AG04450 (cell line): ENCODE results near the gene LRRIQ1. TPM values are rescaled to one million over a fixed set of nuclear protein-coding genes. Genes with fewer than 3 reads are reported as not detected.
A peak's percentile ranks its signal among the peaks of the same experiment; 100 is the strongest.

Experiments used
- CTCF ChIA-PET: fragments of 300-600, 350-600 bp; formaldehyde crosslinking; extraction: SDS; loops from one replicate; lab custom pipeline; 2022; ENCODE audit warnings: antibody characterized with exemption, inconsistent platforms; lab: Charles Lee
- POLR2A ChIA-PET: fragments of 350-600 bp; formaldehyde crosslinking; extraction: SDS; loops from one replicate; lab custom pipeline; 2021; ENCODE audit warnings: antibody characterized with exemption, inconsistent platforms; lab: Yijun Ruan, JAX
- DNase-seq: peaks from one replicate; pipeline ENCODE4 v3.0.0-alpha.2; 2011; ENCODE audit warnings: low read depth, low spot score
- H3K27ac ChIP-seq: one replicate; pipeline ENCODE4 v1.5.1; 2012; ENCODE audit warnings: low read depth, low read length, control low read depth
- H3K27me3 ChIP-seq: one replicate; pipeline ENCODE4 v1.6.0; 2012; ENCODE audit warnings: low read length; ENCODE audit not compliant: control insufficient read depth, insufficient read depth
- H3K4me3 ChIP-seq: 2 replicates; pipeline ENCODE4 v1.5.1; 2011; ENCODE audit warnings: mild to moderate bottlenecking, low read depth, low read length, control low read depth
- H3K9me3 ChIP-seq: 2 replicates; pipeline ENCODE4 v1.5.1; 2012; ENCODE audit warnings: low read length; ENCODE audit not compliant: control insufficient read depth, insufficient read depth
- CTCF ChIP-seq: IDR thresholded peaks from 2 replicates; pipeline ENCODE4 v1.5.1; 2011; ENCODE audit warnings: low read depth, low read length, control low read depth, inconsistent platforms
- polyA plus RNA-seq: library from polyadenylated mRNA; depleted of rRNA; stranded (reverse); fragments of >200 nt; gene quantifications from 2 replicates; pipeline ENCODE4 v1.2.3, GENCODE V29; 2011

The LRRIQ1 gene
- polyA plus RNA-seq, 1 experiment: 0.58 TPM

GRCh38 chr12:85017618-85018017 lies 18.5 kb upstream of the LRRIQ1 start:
- POLR2A ChIA-PET: no interaction called here
- CTCF ChIA-PET: interaction anchor here (1.7 kb wide), 2 partner anchors 11 to 13 kb away, joined by 4 to 7 read pairs; no protein-coding TSS in a partner anchor

GRCh38 chr12:85018098-85018497 lies 18.1 kb upstream of the LRRIQ1 start:
- POLR2A ChIA-PET: no interaction called here
- CTCF ChIA-PET: interaction anchor here (1.2 to 1.7 kb wide), 4 partner anchors 11 to 144 kb away, joined by 4 to 7 read pairs (median 6); no protein-coding TSS in a partner anchor

More at GRCh38 chr12:85017618-85018017, 18.5 kb upstream of the LRRIQ1 start:
- H3K27me3 ChIP-seq: no peaks in the 10 kb centered on the region
- H3K27ac ChIP-seq: no peak overlapping the region
- no peak overlapping the region for H3K4me3 ChIP-seq
- TF ChIP-seq CTCF: no peak
- no peak for DNase-seq
- H3K9me3 ChIP-seq: no peaks in the 10 kb centered on the region

GRCh38 chr12:85029456-85029855 lies 6.7 kb upstream of the LRRIQ1 start:
- no peaks in the 10 kb centered on the region for H3K27me3 ChIP-seq
- CTCF ChIA-PET: interaction anchor here (0.6 to 13.6 kb wide), 41 partner anchors 8 to 214 kb away, joined by 3 to 497 read pairs (median 5); partner anchors contain the start of gene SLC6A15
- no peak for DNase-seq
- H3K27ac ChIP-seq: no peak overlapping the region
- no peaks in the 10 kb centered on the region for H3K9me3 ChIP-seq
- H3K4me3 ChIP-seq: no peak overlapping the region
- POLR2A ChIA-PET: no interaction called here
- TF ChIP-seq CTCF: peak; percentile 44

More at GRCh38 chr12:85018098-85018497, 18.1 kb upstream of the LRRIQ1 start:
- DNase-seq: no peak
- Histone ChIP-seq H3K9me3 (no peaks in the 10 kb centered on the region), H3K27ac (no peak overlapping the region), H3K27me3 (no peaks in the 10 kb centered on the region), H3K4me3 (no peak overlapping the region)
- TF ChIP-seq CTCF: no peak

- Histone ChIP-seq H3K9me3 (no peaks in the 10 kb centered on the region), H3K27ac (no peak overlapping the region), H3K27me3 (no peaks in the 10 kb centered on the region), H3K4me3 (peak overlapping the region; percentile 71)
- POLR2A ChIA-PET: no interaction called here
- CTCF ChIA-PET: interaction anchor here (1.5 to 13.6 kb wide), 3 partner anchors 21 to 161 kb away, joined by 3 to 497 read pairs (median 7); no protein-coding TSS in a partner anchor
- no peak for DNase-seq
- TF ChIP-seq CTCF: no peak
Measured at GRCh38 chr12:85036733-85037132, 582 bp downstream of the LRRIQ1 start.

- CTCF ChIA-PET: interaction anchor here (1.8 to 3.1 kb wide), 2 partner anchors 16 to 166 kb away, joined by 5 to 10 read pairs; no protein-coding TSS in a partner anchor
- POLR2A ChIA-PET: no interaction called here
- H3K4me3 ChIP-seq: no peak overlapping the region
- TF ChIP-seq CTCF: no peak
- no peaks in the 10 kb centered on the region for H3K9me3 ChIP-seq
- H3K27ac ChIP-seq: no peak overlapping the region
- H3K27me3 ChIP-seq: no peaks in the 10 kb centered on the region
- DNase-seq: no peak
Measured at GRCh38 chr12:85041395-85041794, 5.2 kb downstream of the LRRIQ1 start.
